ENCODE measurements around the gene NAPG. TPM values are rescaled to one million over a fixed set of nuclear protein-coding genes. Genes with fewer than 3 reads are reported as not detected.

Gene NAPG
- total RNA-seq, 1 experiment from 2014 or later, result 41.5 TPM

DNA sequence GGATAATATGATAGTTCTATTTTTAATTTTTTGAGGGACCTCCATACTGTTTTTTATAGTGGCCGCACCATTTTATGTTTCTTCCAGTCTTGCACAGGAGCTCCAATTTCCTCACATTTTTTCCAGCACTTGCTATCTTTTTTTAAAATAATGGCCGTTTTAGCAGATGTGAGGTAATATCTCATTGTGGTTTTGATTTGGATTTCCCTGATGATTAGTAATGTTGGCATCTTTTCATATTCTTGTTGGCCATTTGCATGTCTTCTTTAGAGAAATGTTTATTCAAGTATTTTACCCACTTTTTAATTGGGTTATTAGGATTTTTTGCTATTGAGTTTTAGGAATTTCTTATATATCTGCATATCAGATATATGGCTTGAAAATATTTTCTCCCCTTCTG lies 29.9 kb upstream of the NAPG start:
- intact Hi-C loops (cut with micrococcal nuclease; ENCODE audit: unreplicated experiment), result no loop called here
- DNase-seq, result no peak
- ChIA-PET CTCF (no interaction called here), POLR2A (no interaction called here)
- Histone ChIP-seq H3K9me3 (no peaks in the 10 kb centered on the region), H3K4me1 (no peaks in the 10 kb centered on the region), H3K36me3 (ENCODE audit: control insufficient read depth, insufficient read depth, low read length) (no peaks in the 10 kb centered on the region), H3K27me3 (replicated peaks; ENCODE audit: control insufficient read depth, insufficient read depth, low read length) (no peaks in the 10 kb centered on the region), H3K4me3 (ENCODE audit: low read depth, low read length) (no peak overlapping the region)
- Mint-ChIP-seq H3K27me3 (ENCODE audit: insufficient read depth, unreplicated experiment) (no peaks in the 10 kb centered on the region), H3K36me3 (ENCODE audit: insufficient read depth, unreplicated experiment) (no peaks in the 10 kb centered on the region), H3K4me3 (ENCODE audit: unreplicated experiment) (no peak overlapping the region), H3K27ac (ENCODE audit: unreplicated experiment) (no peak overlapping the region), H3K4me1 (ENCODE audit: low read depth, unreplicated experiment) (no peaks in the 10 kb centered on the region), H3K9me3 (ENCODE audit: unreplicated experiment) (no peaks in the 10 kb centered on the region)
- BruUV-seq (replicated peaks), result no TSS peak
- TF ChIP-seq, protein P1, sequence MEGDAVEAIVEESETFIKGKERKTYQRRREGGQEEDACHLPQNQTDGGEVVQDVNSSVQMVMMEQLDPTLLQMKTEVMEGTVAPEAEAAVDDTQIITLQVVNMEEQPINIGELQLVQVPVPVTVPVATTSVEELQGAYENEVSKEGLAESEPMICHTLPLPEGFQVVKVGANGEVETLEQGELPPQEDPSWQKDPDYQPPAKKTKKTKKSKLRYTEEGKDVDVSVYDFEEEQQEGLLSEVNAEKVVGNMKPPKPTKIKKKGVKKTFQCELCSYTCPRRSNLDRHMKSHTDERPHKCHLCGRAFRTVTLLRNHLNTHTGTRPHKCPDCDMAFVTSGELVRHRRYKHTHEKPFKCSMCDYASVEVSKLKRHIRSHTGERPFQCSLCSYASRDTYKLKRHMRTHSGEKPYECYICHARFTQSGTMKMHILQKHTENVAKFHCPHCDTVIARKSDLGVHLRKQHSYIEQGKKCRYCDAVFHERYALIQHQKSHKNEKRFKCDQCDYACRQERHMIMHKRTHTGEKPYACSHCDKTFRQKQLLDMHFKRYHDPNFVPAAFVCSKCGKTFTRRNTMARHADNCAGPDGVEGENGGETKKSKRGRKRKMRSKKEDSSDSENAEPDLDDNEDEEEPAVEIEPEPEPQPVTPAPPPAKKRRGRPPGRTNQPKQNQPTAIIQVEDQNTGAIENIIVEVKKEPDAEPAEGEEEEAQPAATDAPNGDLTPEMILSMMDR (IDR thresholded peaks at IDR 0.05; ENCODE audit: insufficient read depth in 1 of 2, low read depth in 1 of 2, low read length in 1 of 2, severe bottlenecking in 1 of 2, unreplicated experiment in 1 of 2), result no peak

- no peak overlapping the region for H3K4me3 ChIP-seq (ENCODE audit: low read depth, low read length)
- CTCF ChIA-PET, result no interaction called here
- no peak for DNase-seq
- BruUV-seq (replicated peaks), result no TSS peak
- Mint-ChIP-seq H3K4me1 (ENCODE audit: low read depth, unreplicated experiment) (no peaks in the 10 kb centered on the region), H3K9me3 (ENCODE audit: unreplicated experiment) (no peaks in the 10 kb centered on the region), H3K4me3 (ENCODE audit: unreplicated experiment) (no peak overlapping the region), H3K27ac (ENCODE audit: unreplicated experiment) (no peak overlapping the region), H3K36me3 (ENCODE audit: insufficient read depth, unreplicated experiment) (no peaks in the 10 kb centered on the region), H3K27me3 (ENCODE audit: insufficient read depth, unreplicated experiment) (peaks cover 3% of the 10 kb centered on the region)
- no peaks in the 10 kb centered on the region for H3K27me3 ChIP-seq (replicated peaks; ENCODE audit: control insufficient read depth, insufficient read depth, low read length)
- no peaks in the 10 kb centered on the region for H3K4me1 ChIP-seq
- intact Hi-C loops (cut with micrococcal nuclease; ENCODE audit: unreplicated experiment), result no loop called here
- TF ChIP-seq, protein P1 (IDR thresholded peaks at IDR 0.05; ENCODE audit: insufficient read depth in 1 of 2, low read depth in 1 of 2, low read length in 1 of 2, severe bottlenecking in 1 of 2, unreplicated experiment in 1 of 2), result no peak
- no peaks in the 10 kb centered on the region for H3K36me3 ChIP-seq (ENCODE audit: control insufficient read depth, insufficient read depth, low read length)
- H3K9me3 ChIP-seq, result no peaks in the 10 kb centered on the region
- POLR2A ChIA-PET, result no interaction called here
These were observed 28.5 kb upstream of the NAPG start for GRCh38 chr18:10497206-10497749.

GRCh38 chr18:10499230-10499629 lies 26.6 kb upstream of the NAPG start:
- no TSS peak for BruUV-seq (replicated peaks)
- no peak overlapping the region for H3K4me3 Mint-ChIP-seq (ENCODE audit: unreplicated experiment)

More at GRCh38 chr18:10499230-10499629, 26.6 kb upstream of the NAPG start:
- no peak for DNase-seq
- H3K36me3 ChIP-seq (ENCODE audit: control insufficient read depth, insufficient read depth, low read length), result no peaks in the 10 kb centered on the region
- Mint-ChIP-seq H3K9me3 (ENCODE audit: unreplicated experiment) (peaks cover under 1% of the 10 kb centered on the region), H3K4me1 (ENCODE audit: low read depth, unreplicated experiment) (no peaks in the 10 kb centered on the region), H3K36me3 (ENCODE audit: insufficient read depth, unreplicated experiment) (no peaks in the 10 kb centered on the region), H3K27ac (ENCODE audit: unreplicated experiment) (no peak overlapping the region), H3K27me3 (ENCODE audit: insufficient read depth, unreplicated experiment) (peaks cover 7% of the 10 kb centered on the region)
- ChIA-PET POLR2A (no interaction called here), CTCF (no interaction called here)
- TF ChIP-seq, protein P1 (IDR thresholded peaks at IDR 0.05; ENCODE audit: insufficient read depth in 1 of 2, low read depth in 1 of 2, low read length in 1 of 2, severe bottlenecking in 1 of 2, unreplicated experiment in 1 of 2), result no peak
- no peaks in the 10 kb centered on the region for H3K4me1 ChIP-seq
- H3K9me3 ChIP-seq, result peaks cover 12% of the 10 kb centered on the region
- no peak overlapping the region for H3K4me3 ChIP-seq (ENCODE audit: low read depth, low read length)
- no peaks in the 10 kb centered on the region for H3K27me3 ChIP-seq (replicated peaks; ENCODE audit: control insufficient read depth, insufficient read depth, low read length)
- intact Hi-C loops (cut with micrococcal nuclease; ENCODE audit: unreplicated experiment), result no loop called here
